Measurements from ENCODE around the gene ANKRD33B.

Gene ANKRD33B

DNA sequence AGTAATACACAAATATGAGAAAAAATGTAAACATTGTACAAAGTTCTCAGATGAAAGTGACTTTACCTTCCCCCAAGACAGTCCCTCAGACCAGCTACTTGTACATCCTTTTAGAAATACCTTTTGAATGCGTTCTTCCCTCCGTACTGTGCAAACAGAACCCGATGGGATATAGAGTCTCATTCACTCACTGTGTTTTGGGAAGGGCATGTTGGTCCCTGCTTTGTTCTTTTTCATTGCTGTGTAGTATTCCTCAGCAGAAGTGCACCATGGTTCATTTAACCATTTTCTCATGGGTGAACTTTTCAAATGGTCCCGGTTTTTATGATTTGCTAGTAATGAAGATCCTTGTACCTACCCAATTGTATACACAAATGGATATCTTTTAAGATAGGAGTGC lies 94.4 kb downstream of the ANKRD33B start:
- TF ChIP-seq, protein P1, sequence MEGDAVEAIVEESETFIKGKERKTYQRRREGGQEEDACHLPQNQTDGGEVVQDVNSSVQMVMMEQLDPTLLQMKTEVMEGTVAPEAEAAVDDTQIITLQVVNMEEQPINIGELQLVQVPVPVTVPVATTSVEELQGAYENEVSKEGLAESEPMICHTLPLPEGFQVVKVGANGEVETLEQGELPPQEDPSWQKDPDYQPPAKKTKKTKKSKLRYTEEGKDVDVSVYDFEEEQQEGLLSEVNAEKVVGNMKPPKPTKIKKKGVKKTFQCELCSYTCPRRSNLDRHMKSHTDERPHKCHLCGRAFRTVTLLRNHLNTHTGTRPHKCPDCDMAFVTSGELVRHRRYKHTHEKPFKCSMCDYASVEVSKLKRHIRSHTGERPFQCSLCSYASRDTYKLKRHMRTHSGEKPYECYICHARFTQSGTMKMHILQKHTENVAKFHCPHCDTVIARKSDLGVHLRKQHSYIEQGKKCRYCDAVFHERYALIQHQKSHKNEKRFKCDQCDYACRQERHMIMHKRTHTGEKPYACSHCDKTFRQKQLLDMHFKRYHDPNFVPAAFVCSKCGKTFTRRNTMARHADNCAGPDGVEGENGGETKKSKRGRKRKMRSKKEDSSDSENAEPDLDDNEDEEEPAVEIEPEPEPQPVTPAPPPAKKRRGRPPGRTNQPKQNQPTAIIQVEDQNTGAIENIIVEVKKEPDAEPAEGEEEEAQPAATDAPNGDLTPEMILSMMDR (conservative IDR thresholded peaks at IDR 0.05; ENCODE audit: control insufficient read depth, insufficient read depth, low read depth, low read length), result no peak
- no peak overlapping the region for H3K4me3 ChIP-seq (ENCODE audit: control insufficient read depth, low read depth, low read length)
- DNase-seq (ENCODE audit: low read depth), result no peak

DNA sequence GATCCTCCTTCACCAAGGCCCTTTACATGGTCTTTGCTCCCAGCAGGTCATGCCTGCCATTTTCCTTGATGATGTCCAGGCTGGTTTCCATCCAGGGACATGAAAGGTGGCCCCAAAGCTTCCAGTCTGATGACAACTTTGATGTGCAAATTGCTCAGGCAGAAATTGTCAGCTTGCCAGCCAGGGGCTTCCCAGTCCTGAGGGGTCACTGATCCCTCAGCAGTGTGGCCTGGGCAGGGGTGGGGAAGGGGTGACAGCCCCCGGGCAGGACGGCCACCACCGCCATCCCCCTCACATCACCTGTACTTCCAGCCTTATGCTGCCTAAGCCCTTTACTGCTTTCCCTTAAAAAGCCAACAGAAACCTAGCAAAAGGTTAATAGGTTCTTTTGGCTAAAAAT lies 96.3 kb downstream of the ANKRD33B start:
- TF ChIP-seq, protein P1 (conservative IDR thresholded peaks at IDR 0.05; ENCODE audit: control insufficient read depth, insufficient read depth, low read depth, low read length), result no peak
- no peak for DNase-seq (ENCODE audit: low read depth)

DNA sequence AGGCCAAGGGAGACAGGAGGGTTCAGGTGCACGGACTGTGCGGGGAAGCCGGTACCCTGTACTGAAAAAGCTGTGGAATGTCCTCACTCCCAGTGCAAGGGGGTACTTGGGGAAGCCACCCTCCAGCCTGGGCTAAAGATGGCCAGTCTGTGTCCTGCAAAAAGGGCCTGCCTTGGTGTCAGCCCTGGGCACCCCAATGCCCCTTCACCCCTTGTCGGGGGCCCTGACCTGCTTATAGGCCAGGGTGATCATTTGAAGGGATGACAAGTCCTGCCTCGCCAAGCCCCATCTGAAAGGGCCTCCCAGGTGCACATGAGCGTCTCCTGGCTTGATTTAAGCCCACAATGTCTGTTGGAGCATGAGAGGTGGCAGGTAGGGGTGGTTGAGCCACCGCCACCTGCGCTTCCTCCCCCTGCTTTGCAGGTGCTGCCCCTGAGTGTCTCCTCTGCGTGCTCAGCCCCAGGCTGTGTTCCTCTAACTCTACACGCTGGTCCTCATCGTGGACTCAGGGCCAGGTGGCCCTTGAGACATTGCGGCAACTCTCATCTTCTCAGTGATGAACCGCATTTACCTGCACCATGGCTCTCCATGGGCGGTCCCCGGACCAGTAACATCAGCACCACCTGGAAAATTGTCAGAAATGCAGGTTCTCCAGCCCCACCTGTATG lies 97.0 kb downstream of the ANKRD33B start:
- no peak for DNase-seq (ENCODE audit: low read depth)
- TF ChIP-seq, protein P1 (conservative IDR thresholded peaks at IDR 0.05; ENCODE audit: control insufficient read depth, insufficient read depth, low read depth, low read length), result no peak
- H3K4me3 ChIP-seq (ENCODE audit: control insufficient read depth, low read depth, low read length), result no peak overlapping the region

More for the DNA sequence above, 96.3 kb downstream of the ANKRD33B start:
- no peak overlapping the region for H3K4me3 ChIP-seq (ENCODE audit: control insufficient read depth, low read depth, low read length)

DNA sequence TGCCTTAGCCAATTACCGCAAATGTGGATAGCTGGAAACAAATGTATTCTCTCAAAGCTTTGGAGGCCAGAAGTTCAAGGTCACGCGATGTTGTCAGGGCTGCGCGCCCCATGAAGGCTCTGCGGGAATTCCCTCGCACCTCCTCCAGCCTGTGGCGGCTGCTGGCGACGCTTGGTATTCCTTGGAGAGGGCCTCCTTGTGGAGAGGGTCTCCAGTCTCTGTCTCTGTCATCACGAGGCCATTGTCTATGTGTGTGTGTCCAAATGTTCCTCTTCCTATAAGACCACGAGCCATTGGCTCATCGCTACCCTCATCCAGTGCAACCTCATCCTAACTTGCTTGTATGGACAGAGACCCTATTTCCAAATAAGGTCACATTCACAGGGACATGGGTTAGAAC lies 97.5 kb downstream of the ANKRD33B start:
- no peak overlapping the region for H3K4me3 ChIP-seq (ENCODE audit: control insufficient read depth, low read depth, low read length)
- TF ChIP-seq, protein P1 (conservative IDR thresholded peaks at IDR 0.05; ENCODE audit: control insufficient read depth, insufficient read depth, low read depth, low read length), result no peak

DNA sequence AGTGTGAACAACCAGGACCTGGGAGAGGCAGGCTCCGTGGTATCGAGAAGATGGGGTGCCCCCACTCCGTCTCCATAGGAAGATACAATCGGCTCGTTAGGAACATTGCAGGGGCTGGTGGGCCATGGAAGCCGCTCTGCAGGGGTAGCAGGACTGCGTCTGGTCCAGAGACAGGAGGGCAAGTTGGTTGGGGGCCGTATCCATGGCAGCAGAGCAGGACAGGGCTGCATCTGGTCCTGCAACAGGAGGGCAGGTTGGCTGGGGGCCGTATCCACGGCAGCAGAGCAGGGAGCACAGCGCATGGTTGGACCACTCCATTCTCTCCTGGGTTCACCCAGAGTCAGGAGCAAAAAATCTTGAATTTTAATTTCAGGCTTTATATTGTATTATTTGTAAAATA lies 98.2 kb downstream of the ANKRD33B start:
- H3K4me3 ChIP-seq (ENCODE audit: control insufficient read depth, low read depth, low read length), result no peak overlapping the region
- TF ChIP-seq, protein P1 (conservative IDR thresholded peaks at IDR 0.05; ENCODE audit: control insufficient read depth, insufficient read depth, low read depth, low read length), result no peak

More for the DNA sequence above, 97.5 kb downstream of the ANKRD33B start:
- DNase-seq (ENCODE audit: low read depth), result no peak

DNA sequence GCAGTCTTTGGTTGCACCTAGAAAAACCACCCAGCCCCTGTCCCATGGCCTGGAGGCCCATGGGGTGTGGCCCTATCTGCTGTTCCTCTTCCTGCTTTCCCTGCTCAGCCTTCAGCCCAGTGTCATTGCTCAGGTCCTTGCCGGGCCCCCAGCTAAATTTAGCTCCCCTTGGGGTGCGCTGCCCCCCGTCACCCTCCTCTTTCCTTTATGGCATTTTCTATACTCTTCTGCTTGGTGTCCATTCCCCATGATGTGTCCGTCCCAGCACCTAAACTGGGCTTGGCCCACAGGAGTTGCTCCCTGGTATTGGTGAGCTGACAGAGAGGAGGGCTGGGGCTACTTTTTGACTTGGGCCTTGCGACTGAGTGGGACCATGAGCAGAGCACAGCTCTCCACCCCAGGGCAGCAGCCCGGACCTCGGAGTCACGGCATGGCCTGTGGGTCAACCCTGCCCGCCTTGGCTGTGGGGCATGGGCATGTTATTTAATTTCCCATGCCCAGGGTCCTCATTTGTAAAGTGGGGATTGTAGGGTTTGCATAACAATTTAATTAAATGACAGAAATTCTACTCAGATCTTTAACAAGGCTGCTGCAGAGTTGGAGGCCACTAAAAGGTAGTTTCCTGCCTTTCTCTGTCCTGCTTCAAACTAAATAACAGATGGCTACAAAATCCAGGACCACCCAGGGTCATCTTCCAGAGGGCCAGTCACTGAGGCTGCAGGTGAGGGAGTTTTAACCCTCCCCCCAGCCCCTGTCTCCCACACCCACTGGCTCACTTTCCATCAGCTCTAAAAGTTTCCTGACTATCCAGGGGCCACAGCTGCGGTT lies 99.0 kb downstream of the ANKRD33B start:
- no peak overlapping the region for H3K4me3 ChIP-seq (ENCODE audit: control insufficient read depth, low read depth, low read length)
- no peak for DNase-seq (ENCODE audit: low read depth)
- TF ChIP-seq, protein P1 (conservative IDR thresholded peaks at IDR 0.05; ENCODE audit: control insufficient read depth, insufficient read depth, low read depth, low read length), result no peak

More for the DNA sequence above, 98.2 kb downstream of the ANKRD33B start:
- no peak for DNase-seq (ENCODE audit: low read depth)

Data from fibroblast of mammary gland (primary cell).